C1 segment of cervical spinal cord (tissue), 14 donors: Measurements from ENCODE around the gene AAGAB.
"Not testable (repeated sequence)": the region's sequence is repeated elsewhere in the genome, so short reads cannot be mapped to it uniquely, and the experiment has no call there.

Experiments used
- DNase-seq, 14 donors: peaks; one replicate each; lab custom pipeline; 2025; lab: John Stamatoyannopoulos, UW

The AAGAB gene

GRCh38 chr15:67253101-67253500 is 1.4 kb downstream of the AAGAB start:
- no peak for DNase-seq

GRCh38 chr15:67251318-67251717 is 3.1 kb downstream of the AAGAB start:
- DNase-seq = no peak

- DNase-seq = no peak
These were observed 4.6 kb downstream of the AAGAB start for GRCh38 chr15:67249830-67250229.

GRCh38 chr15:67248011-67248505 is 6.4 kb downstream of the AAGAB start:
- DNase-seq = no peak

GRCh38 chr15:67246606-67247005 is 7.9 kb downstream of the AAGAB start:
- not testable (repeated sequence) for DNase-seq

GRCh38 chr15:67244971-67245478 is 9.4 kb downstream of the AAGAB start:
- no peak for DNase-seq

GRCh38 chr15:67242708-67243111 is 11.8 kb downstream of the AAGAB start:
- DNase-seq = no peak

- DNase-seq = no peak
These were observed 13.2 kb downstream of the AAGAB start for GRCh38 chr15:67241132-67241855.

GRCh38 chr15:67240235-67241131 is 14.0 kb downstream of the AAGAB start:
- DNase-seq = no peak

GRCh38 chr15:67232591-67232990 is 21.9 kb downstream of the AAGAB start:
- no peak for DNase-seq

- DNase-seq = no peak
These were observed 24.0 kb downstream of the AAGAB start for GRCh38 chr15:67230504-67230903.

GRCh38 chr15:67228286-67228685 is 26.2 kb downstream of the AAGAB start:
- no peak for DNase-seq

- DNase-seq = no peak
These were observed 26.6 kb downstream of the AAGAB start for GRCh38 chr15:67227846-67228245.

GRCh38 chr15:67227431-67227830 is 27.0 kb downstream of the AAGAB start:
- DNase-seq = no peak

- DNase-seq = no peak
These were observed 29.1 kb downstream of the AAGAB start for GRCh38 chr15:67225336-67225735.

GRCh38 chr15:67224889-67225288 is 29.6 kb downstream of the AAGAB start:
- DNase-seq = no peak

- no peak for DNase-seq
These were observed 35.2 kb downstream of the AAGAB start for GRCh38 chr15:67219288-67219687.

- no peak for DNase-seq
These were observed 36.0 kb downstream of the AAGAB start for GRCh38 chr15:67218428-67218827.

GRCh38 chr15:67216859-67217258 is 37.6 kb downstream of the AAGAB start:
- no peak for DNase-seq

- DNase-seq = no peak
These were observed 39.4 kb downstream of the AAGAB start for GRCh38 chr15:67215102-67215501.

GRCh38 chr15:67212684-67213367 is 41.6 kb downstream of the AAGAB start:
- DNase-seq = no peak
